Endometrial microvascular endothelial cells (primary cell): Measurements from ENCODE around the gene LRRC56. TPM values are rescaled to one million over a fixed set of nuclear protein-coding genes. Genes with fewer than 3 reads are reported as not detected.

ENCODE experiments used
- in situ Hi-C: cut with HindIII; loops from 2 replicates; pipeline ENCODE4 v1.10.0; 2017; ENCODE audit warnings: low sequenced_read_pairs, low pct_unique_long_range_greater_than_20kb; ENCODE audit errors: inconsistent ontology term
- total RNA-seq: library from RNA; depleted of rRNA; stranded (reverse); fragments of >200 nt; gene quantifications from one replicate; pipeline ENCODE4 v1.2.3, GENCODE V29; 2015; ENCODE audit errors: inconsistent ontology term

The LRRC56 gene
- total RNA-seq, 1 donor from 2014 or later, result not detected

GRCh38 chr11:499201-500076 lies 37.9 kb upstream of the LRRC56 start:
- in situ Hi-C loops, result no loop called here

GRCh38 chr11:501001-501682 lies 36.2 kb upstream of the LRRC56 start:
- in situ Hi-C loops, result no loop called here

DNA sequence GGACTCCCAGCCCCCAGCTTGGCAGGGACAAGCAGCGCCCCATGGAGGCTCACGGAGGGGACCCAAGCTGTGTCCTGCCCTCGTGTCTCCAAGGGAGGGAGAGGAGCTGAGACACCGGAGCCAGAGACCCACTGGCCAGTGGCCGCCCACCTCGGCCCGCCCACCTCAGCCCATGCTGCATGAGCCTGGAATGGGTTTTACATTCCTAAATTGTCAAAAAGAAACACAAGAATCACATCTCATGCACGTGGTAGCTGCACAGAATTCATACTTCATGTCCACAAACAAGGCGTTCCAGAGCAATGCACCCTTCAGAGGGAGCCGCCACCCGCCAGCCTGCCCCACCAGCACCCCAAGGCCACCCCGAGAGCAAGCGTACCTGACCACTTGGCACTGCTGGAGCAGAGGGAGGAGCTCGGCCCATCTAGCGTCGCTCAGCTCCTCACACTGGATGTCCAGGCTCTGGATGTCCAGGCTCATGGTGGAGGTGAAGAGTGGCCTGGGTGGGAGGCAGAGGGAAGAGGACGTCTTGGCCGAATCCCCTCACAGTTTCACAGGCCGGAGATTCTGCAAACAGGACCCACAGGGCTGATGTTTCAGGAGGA lies 35.5 kb upstream of the LRRC56 start:
- in situ Hi-C loops, result no loop called here

GRCh38 chr11:502288-503178 lies 34.8 kb upstream of the LRRC56 start:
- in situ Hi-C loops, result no loop called here

DNA sequence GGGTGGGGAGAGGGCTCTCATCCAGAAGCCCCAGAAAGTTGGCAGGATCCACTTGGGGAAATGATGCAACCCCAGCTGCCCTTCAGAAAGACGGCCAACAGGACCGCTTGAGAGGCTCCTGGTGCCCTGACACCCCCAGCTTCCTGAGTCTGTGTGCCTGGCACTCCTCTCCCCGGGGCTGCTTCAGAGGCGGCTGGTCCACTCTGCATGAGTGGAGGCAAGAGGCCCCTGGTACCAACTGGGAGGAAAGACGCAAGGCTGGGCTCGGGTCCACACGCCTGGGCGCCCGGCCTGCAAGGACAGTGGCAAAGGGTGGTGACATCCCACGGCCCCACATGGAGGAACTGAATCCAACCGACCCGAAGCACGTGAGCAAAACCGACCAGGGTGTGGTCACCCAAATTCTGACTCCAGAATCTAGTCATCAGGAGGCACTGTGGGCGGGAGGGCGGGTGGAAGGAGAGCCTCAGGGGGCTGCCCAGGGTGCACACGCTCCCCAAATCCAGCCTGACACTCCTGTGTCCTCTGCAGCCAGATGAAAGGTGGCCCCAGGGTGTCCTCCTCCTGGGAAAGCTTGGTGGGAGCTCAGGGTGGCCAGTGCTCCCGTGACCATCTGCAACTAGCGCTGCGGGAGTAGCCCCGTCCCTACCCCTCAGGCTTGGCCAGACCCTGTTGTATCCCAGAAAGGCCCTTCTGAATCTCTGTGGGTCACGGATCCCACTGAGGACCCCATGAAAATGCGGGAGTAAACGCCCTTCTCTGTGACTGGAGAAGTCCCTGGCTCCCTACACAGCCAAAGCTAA lies 33.9 kb upstream of the LRRC56 start:
- in situ Hi-C loops, result no loop called here

- in situ Hi-C loops, result no loop called here
Observed at GRCh38 chr11:504053-504993, 33.0 kb upstream of the LRRC56 start.

- in situ Hi-C loops, result no loop called here
Observed at GRCh38 chr11:504994-505344, 32.4 kb upstream of the LRRC56 start.

DNA sequence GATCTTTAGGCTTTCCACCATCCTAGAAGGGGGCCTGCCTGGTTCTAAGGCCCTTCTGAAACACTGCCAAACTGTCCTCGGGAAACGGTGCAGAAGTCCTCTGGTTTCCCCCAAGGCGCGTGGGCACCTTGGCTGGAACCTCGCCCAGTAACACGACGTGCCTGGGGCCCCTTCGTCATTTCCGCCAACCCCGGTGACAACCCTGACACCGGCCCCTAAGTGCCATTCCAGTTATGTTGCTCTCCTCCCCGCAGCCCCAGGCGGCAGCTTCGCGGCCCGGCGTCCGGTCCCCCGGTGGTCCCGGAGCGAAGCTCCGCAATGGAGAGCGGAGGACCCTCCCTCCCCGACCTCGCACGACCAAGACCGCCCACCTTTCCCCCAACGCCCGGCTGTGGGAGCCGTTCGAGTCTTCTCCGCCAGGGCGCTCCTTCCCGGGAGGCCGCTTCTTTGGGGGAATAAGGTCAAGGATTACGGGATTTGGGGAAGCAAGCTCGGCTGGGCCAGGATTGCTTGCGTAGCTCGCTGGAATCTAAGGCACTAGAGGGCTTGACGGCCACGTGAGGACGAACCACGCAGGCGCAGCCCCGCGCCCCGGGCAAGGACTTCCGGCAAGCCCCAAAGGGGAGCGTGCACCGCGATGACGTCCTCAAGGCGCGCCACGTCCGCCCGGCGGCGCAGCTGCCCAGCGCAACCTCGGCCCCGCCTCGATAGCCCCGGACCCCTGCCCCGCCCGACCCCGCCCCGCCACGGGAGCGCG lies 30.9 kb upstream of the LRRC56 start:
- in situ Hi-C loops, result no loop called here

GRCh38 chr11:506995-507726 lies 30.2 kb upstream of the LRRC56 start, which contains the start of gene RNH1:
TSS of gene RNH1 (minus strand) at chr11:507242. CDS start at chr11:502162, 5,080 bp downstream.
- in situ Hi-C loops, result no loop called here

DNA sequence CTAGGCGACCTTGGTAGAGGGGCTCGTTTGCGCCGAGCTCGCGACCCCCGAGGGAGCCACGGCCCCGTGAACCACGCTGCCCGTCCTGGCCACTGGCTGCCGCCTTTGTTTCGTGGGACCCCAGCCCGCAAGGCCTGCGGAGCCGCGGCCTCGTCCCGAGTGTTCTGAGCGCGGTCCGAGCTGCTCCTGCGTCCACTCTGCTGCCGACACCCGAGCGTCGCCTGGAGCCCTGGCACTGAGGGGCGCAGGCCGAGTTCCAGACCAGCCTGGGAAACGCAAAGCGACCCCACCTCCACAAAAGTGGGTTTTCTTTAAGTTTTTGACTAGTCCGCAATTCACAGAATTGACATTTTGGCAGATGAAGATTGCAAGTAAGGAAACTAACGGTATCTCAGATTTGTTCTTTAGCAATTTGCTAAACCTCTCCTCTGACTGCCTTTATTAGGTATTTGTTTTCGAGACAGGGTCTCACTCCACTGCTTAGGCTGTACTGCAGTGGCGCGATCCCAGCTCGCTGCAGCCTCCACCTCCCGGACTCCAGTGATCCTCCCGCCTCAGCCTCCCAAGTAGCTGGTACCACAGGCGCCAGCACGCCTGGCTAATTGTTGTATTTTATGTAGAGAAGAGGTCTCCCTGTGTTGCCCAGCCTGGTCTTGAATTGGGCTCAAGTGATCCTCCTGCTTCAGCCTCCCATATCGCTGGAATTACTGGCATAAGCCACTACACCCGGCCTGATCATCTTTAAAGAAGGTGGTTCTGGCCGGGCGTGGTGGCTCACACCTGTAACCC lies 29.4 kb upstream of the LRRC56 start:
- in situ Hi-C loops, result no loop called here

- in situ Hi-C loops, result no loop called here
Observed at GRCh38 chr11:508956-509355, 28.4 kb upstream of the LRRC56 start.

GRCh38 chr11:512761-513595 lies 24.3 kb upstream of the LRRC56 start:
- in situ Hi-C loops, result no loop called here

DNA sequence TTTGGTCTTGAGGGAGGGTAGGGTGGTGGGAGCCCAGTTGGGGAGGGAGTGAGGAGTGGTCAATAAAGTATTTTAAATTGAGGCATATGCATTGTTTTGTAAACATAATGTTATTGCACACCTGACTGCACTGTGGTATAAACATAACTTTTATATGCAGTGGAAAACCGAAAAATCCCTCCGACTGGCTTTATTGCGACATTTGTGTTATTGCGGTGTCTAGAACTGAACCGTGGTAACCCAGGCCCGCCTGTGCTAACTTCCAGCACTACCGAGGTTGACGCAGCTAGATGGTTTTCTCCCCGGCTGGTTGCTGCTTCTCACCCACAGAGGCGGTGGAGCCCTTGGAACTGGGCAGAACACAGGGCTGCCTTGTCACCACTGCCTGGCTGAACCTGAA lies 22.7 kb upstream of the LRRC56 start:
- in situ Hi-C loops, result no loop called here

DNA sequence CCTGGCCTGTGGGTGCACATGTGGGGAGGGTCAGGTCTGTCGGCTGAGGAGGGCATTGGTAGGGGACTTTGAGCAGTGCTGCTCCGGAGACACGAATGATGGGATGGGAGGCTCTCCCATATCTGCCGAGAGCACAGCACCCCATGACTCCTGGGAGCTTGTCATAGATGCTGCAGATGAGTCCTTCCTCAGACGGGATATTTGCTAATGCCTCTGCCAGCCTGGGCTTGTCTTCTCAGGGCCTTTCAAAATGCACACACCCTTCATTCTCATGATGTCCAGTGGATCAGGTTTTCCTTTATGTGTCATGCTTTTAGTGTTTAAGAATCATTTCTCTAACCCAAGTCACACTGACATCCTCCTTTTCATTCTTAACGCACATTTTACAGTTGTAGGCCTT lies 22.2 kb upstream of the LRRC56 start:
- in situ Hi-C loops, result no loop called here
